HG03175 (cell line): ENCODE measurements around the gene DMRTB1.

ENCODE experiments used
- ATAC-seq: cut with Tn5 transposase; IDR thresholded peaks from one replicate; pipeline ENCODE4 v1.9.1; 2021; ENCODE audit warnings: mild to moderate bottlenecking, moderate library complexity; ENCODE audit not compliant: unreplicated experiment

The DMRTB1 gene

GRCh38 chr1:53462769-53463501 is 3.7 kb downstream of the DMRTB1 start:
- ATAC-seq, result no peak

GRCh38 chr1:53463961-53464899 is 5.0 kb downstream of the DMRTB1 start:
- ATAC-seq, result no peak

GRCh38 chr1:53465023-53465957 is 6.1 kb downstream of the DMRTB1 start:
- ATAC-seq, result no peak

- ATAC-seq, result no peak
Observed at GRCh38 chr1:53467391-53467790, 8.2 kb downstream of the DMRTB1 start.

GRCh38 chr1:53468374-53468773 is 9.2 kb downstream of the DMRTB1 start:
- ATAC-seq, result no peak

- ATAC-seq, result no peak
Observed at GRCh38 chr1:53469373-53469772, 10.2 kb downstream of the DMRTB1 start.

- ATAC-seq, result no peak
Observed at GRCh38 chr1:53470155-53470554, 11.0 kb downstream of the DMRTB1 start.

- ATAC-seq, result no peak
Observed at GRCh38 chr1:53470584-53470983, 11.4 kb downstream of the DMRTB1 start.

- no peak for ATAC-seq
Observed at GRCh38 chr1:53471000-53471399, 11.8 kb downstream of the DMRTB1 start.

- ATAC-seq, result no peak
Observed at GRCh38 chr1:53473463-53473862, 14.3 kb downstream of the DMRTB1 start.

GRCh38 chr1:53475664-53476063 is 16.5 kb downstream of the DMRTB1 start:
- no peak for ATAC-seq

GRCh38 chr1:53476579-53476978 is 17.4 kb downstream of the DMRTB1 start:
- ATAC-seq, result no peak

GRCh38 chr1:53477651-53478501 is 18.7 kb downstream of the DMRTB1 start:
- ATAC-seq, result no peak

- ATAC-seq, result no peak
Observed at GRCh38 chr1:53478502-53478818, 19.3 kb downstream of the DMRTB1 start.

- ATAC-seq, result no peak
Observed at GRCh38 chr1:53480678-53481077, 21.5 kb downstream of the DMRTB1 start.

GRCh38 chr1:53481456-53481855 is 22.3 kb downstream of the DMRTB1 start:
- no peak for ATAC-seq

GRCh38 chr1:53482441-53483153 is 23.4 kb downstream of the DMRTB1 start:
- ATAC-seq, result no peak

- no peak for ATAC-seq
Observed at GRCh38 chr1:53483170-53483569, 24.0 kb downstream of the DMRTB1 start.

GRCh38 chr1:53483656-53484055 is 24.5 kb downstream of the DMRTB1 start:
- no peak for ATAC-seq
